ENCODE data around the gene CYP3A7. TPM values are rescaled to one million over a fixed set of nuclear protein-coding genes. Genes with fewer than 3 reads are reported as not detected.

CYP3A7 gene
- total RNA-seq, 1 experiment from 2014 or later = not detected

DNA sequence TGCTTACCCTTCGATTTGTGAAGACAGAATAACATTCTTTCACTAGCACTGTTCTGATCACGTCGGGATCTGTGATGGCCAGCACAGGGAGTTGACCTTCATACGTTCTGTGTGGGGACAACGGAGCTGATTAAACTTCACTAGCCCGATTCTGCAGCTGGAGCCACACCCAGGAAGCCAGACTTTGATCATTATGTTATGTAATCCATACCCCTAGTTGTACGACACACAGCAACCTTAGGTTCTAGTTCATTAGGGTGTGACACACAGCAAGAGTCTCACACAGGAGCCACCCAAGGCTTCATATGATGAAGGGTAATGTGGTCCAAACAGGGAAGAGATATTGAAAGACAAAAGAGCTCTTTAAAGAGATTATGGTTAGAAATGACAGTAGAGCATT lies 62.4 kb downstream of the CYP3A7 start:
- H3K36me3 Mint-ChIP-seq = no peaks in the 10 kb centered on the region
- H3K4me1 Mint-ChIP-seq = peaks cover 10% of the 10 kb centered on the region
- no peak overlapping the region for H3K4me3 Mint-ChIP-seq
- DNase-seq (ENCODE audit: low spot score) = no peak
- peaks cover 3% of the 10 kb centered on the region; the same call in 1 of the 2 replicates for H3K9me3 Mint-ChIP-seq
- H3K27ac Mint-ChIP-seq = no peak overlapping the region
- TF ChIP-seq TP53 (CRISPR knock-in tag; IDR thresholded peaks at IDR 0.05) (no peak), STAT6 (CRISPR knock-in tag; conservative IDR thresholded peaks at IDR 0.05; ENCODE audit: low read depth) (no peak), ZNF317 (CRISPR knock-in tag; IDR thresholded peaks at IDR 0.05; ENCODE audit: borderline replicate concordance, low read depth) (no peak), PRRX2 (CRISPR knock-in tag; IDR thresholded peaks at IDR 0.05) (no peak), ZNF232 (CRISPR knock-in tag; IDR thresholded peaks at IDR 0.05) (no peak), AFF4 (CRISPR knock-in tag; IDR thresholded peaks at IDR 0.05; ENCODE audit: borderline replicate concordance) (no peak), SMAD3 (CRISPR knock-in tag; IDR thresholded peaks at IDR 0.05; ENCODE audit: borderline replicate concordance) (no peak), ZBTB21 (CRISPR knock-in tag; IDR thresholded peaks at IDR 0.05; ENCODE audit: borderline replicate concordance) (no peak)
- TF ChIP-seq, protein P1, sequence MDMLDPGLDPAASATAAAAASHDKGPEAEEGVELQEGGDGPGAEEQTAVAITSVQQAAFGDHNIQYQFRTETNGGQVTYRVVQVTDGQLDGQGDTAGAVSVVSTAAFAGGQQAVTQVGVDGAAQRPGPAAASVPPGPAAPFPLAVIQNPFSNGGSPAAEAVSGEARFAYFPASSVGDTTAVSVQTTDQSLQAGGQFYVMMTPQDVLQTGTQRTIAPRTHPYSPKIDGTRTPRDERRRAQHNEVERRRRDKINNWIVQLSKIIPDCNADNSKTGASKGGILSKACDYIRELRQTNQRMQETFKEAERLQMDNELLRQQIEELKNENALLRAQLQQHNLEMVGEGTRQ (CRISPR knock-in tag; IDR thresholded peaks at IDR 0.05) = no peak
- TF ChIP-seq, protein P2, sequence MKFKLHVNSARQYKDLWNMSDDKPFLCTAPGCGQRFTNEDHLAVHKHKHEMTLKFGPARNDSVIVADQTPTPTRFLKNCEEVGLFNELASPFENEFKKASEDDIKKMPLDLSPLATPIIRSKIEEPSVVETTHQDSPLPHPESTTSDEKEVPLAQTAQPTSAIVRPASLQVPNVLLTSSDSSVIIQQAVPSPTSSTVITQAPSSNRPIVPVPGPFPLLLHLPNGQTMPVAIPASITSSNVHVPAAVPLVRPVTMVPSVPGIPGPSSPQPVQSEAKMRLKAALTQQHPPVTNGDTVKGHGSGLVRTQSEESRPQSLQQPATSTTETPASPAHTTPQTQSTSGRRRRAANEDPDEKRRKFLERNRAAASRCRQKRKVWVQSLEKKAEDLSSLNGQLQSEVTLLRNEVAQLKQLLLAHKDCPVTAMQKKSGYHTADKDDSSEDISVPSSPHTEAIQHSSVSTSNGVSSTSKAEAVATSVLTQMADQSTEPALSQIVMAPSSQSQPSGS (CRISPR knock-in tag; IDR thresholded peaks at IDR 0.05; ENCODE audit: borderline replicate concordance, low read depth) = no peak
- TF ChIP-seq, protein P3, sequence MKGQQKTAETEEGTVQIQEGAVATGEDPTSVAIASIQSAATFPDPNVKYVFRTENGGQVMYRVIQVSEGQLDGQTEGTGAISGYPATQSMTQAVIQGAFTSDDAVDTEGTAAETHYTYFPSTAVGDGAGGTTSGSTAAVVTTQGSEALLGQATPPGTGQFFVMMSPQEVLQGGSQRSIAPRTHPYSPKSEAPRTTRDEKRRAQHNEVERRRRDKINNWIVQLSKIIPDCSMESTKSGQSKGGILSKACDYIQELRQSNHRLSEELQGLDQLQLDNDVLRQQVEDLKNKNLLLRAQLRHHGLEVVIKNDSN (CRISPR knock-in tag; IDR thresholded peaks at IDR 0.05) = no peak
- ATAC-seq = no peak
- no peaks in the 10 kb centered on the region for H3K27me3 Mint-ChIP-seq (ENCODE audit: low read depth)
- ChIA-PET CTCF (no interaction called here), POLR2A (no interaction called here)

- no peak for ATAC-seq
- POLR2A ChIA-PET = no interaction called here
- TF ChIP-seq SMAD4 (CRISPR knock-in tag; IDR thresholded peaks at IDR 0.05) (no peak), ZNF532 (CRISPR knock-in tag; IDR thresholded peaks at IDR 0.05; ENCODE audit: borderline replicate concordance) (no peak), CBFB (CRISPR knock-in tag; IDR thresholded peaks at IDR 0.05; ENCODE audit: low read depth) (no peak), HMGXB4 (CRISPR knock-in tag; IDR thresholded peaks at IDR 0.05) (no peak), RELA (CRISPR knock-in tag; IDR thresholded peaks at IDR 0.05; ENCODE audit: borderline replicate concordance) (no peak), NR1H2 (CRISPR knock-in tag; IDR thresholded peaks at IDR 0.05) (no peak)
Measured at GRCh38 chr7:99669782-99670181, 65.2 kb downstream of the CYP3A7 start.

More at GRCh38 chr7:99669782-99670181, 65.2 kb downstream of the CYP3A7 start:
- no peak for DNase-seq (ENCODE audit: low spot score)
- CTCF ChIA-PET = no interaction called here
- H3K9me3 Mint-ChIP-seq = no peaks in the 10 kb centered on the region
- H3K36me3 Mint-ChIP-seq = no peaks in the 10 kb centered on the region
- peaks cover 2% of the 10 kb centered on the region for H3K4me1 Mint-ChIP-seq
- no peaks in the 10 kb centered on the region for H3K27me3 Mint-ChIP-seq (ENCODE audit: low read depth)
- no peak overlapping the region for H3K4me3 Mint-ChIP-seq
- no peak overlapping the region for H3K27ac Mint-ChIP-seq

Measured in WTC11 (cell line).